SK-N-SH (cell line): Measurements from ENCODE around the gene C2orf15. TPM values are rescaled to one million over a fixed set of nuclear protein-coding genes. Genes with fewer than 3 reads are reported as not detected.
A peak's percentile ranks its signal among the peaks of the same experiment; 100 is the strongest.
"Not testable (repeated sequence)": the region's sequence is repeated elsewhere in the genome, so short reads cannot be mapped to it uniquely, and the experiment has no call there.

Experiments
- CTCF ChIA-PET: fragments of 300-600, 350-600 bp; formaldehyde crosslinking; extraction: SDS; loops from one replicate; lab custom pipeline; 2021; lab: Yijun Ruan, JAX
- POLR2A ChIA-PET: fragments of 350-600 bp; sonication (Branson Sonifier 250); formaldehyde crosslinking; extraction: SDS; loops from one replicate; lab custom pipeline; 2020; ENCODE audit warnings: antibody characterized with exemption, inconsistent platforms; lab: Yijun Ruan, JAX
- DNase-seq: peaks from one replicate; pipeline ENCODE4 v3.0.0; 2012
- H2AFZ ChIP-seq: fragments of 200-600 bp; sonication (generic); 2 replicates; pipeline ENCODE4 v1.8.1; 2016; ENCODE audit warnings: antibody characterized with exemption, mild to moderate bottlenecking, low read depth
- H3F3A ChIP-seq: fragments of 200-600 bp; sonication (generic); replicated peaks from 2 replicates; pipeline ENCODE3; 2016; ENCODE audit warnings: antibody characterized with exemption, mild to moderate bottlenecking; ENCODE audit not compliant: insufficient read depth
- H3K27ac ChIP-seq, 2 experiments: fragments of 200-500 bp in 1 of 2; fragments of 200-600 bp in 1 of 2; sonication (Bioruptor generic) in 1 of 2; sonication (generic), shearing (Covaris generic) in 1 of 2; 2 replicates each; pipeline versions ENCODE4 v1.5.1 to v1.6.1; 2014 to 2016; ENCODE audit warnings: low read depth in 2 of 2, inconsistent platforms in 1 of 2, low read length in 1 of 2, mild to moderate bottlenecking in 1 of 2, mixed read lengths in 1 of 2
- H3K27me3 ChIP-seq: fragments of 200-600 bp; sonication (generic), shearing (Covaris generic); 2 replicates; pipeline ENCODE4 v1.6.1; 2016; ENCODE audit warnings: mixed run types; ENCODE audit not compliant: insufficient read depth
- H3K36me3 ChIP-seq, 2 experiments: fragments of 200-500 bp in 1 of 2; fragments of 200-600 bp in 1 of 2; sonication (Bioruptor generic) in 1 of 2; sonication (generic) in 1 of 2; replicated peaks in 1 of 2; 2 replicates each; pipeline versions ENCODE3 to v1.5.1; 2014 to 2016; ENCODE audit warnings: low read length in 1 of 2, mild to moderate bottlenecking in 1 of 2; ENCODE audit not compliant: insufficient read depth in 2 of 2, control insufficient read depth in 1 of 2
- H3K4me1 ChIP-seq, 2 experiments: fragments of 200-500 bp in 1 of 2; fragments of 200-600 bp in 1 of 2; sonication (Bioruptor generic) in 1 of 2; sonication (generic), shearing (Covaris generic) in 1 of 2; 2 replicates each; pipeline versions ENCODE4 v1.5.1 to v1.6.1; 2014 to 2016; ENCODE audit warnings: low read depth in 1 of 2, low read length in 1 of 2, mixed run types in 1 of 2; ENCODE audit not compliant: insufficient read depth in 2 of 2, control insufficient read depth in 1 of 2
- H3K4me2 ChIP-seq: fragments of 200-600 bp; sonication (generic), shearing (Covaris generic); 2 replicates; pipeline ENCODE4 v1.6.1; 2017; ENCODE audit warnings: mixed run types
- H3K4me3 ChIP-seq, 2 experiments: fragments of 200-500 bp in 1 of 2; fragments of 200-600 bp in 1 of 2; sonication (Bioruptor generic) in 1 of 2; sonication (generic), shearing (Covaris generic) in 1 of 2; 2 replicates each; pipeline versions ENCODE4 v1.5.1 to v1.8.1; 2014 to 2016; ENCODE audit warnings: low read depth in 2 of 2, inconsistent platforms in 1 of 2, low read length in 1 of 2, mild to moderate bottlenecking in 1 of 2, mixed read lengths in 1 of 2, moderate library complexity in 1 of 2
- H3K79me2 ChIP-seq: fragments of 200-600 bp; sonication (generic); 2 replicates; pipeline ENCODE4 v1.8.1; 2017; ENCODE audit warnings: mild to moderate bottlenecking; ENCODE audit not compliant: insufficient read depth
- H3K9ac ChIP-seq: fragments of 200-600 bp; sonication (generic); 2 replicates; pipeline ENCODE4 v1.6.1; 2017; ENCODE audit warnings: mixed run types
- H3K9me2 ChIP-seq: fragments of 200-600 bp; sonication (generic); 2 replicates; pipeline ENCODE4 v1.6.1; 2017; ENCODE audit warnings: mixed run types
- H3K9me3 ChIP-seq: fragments of 200-600 bp; sonication (generic); 2 replicates; pipeline ENCODE4 v1.6.1; 2017; ENCODE audit warnings: mixed run types, mild to moderate bottlenecking, moderate library complexity
- H4K20me1 ChIP-seq: fragments of 200-600 bp; sonication (generic); 2 replicates; pipeline ENCODE4 v1.6.1; 2017; ENCODE audit warnings: mild to moderate bottlenecking, mixed run types; ENCODE audit not compliant: insufficient read depth
- CTCF ChIP-seq: fragments of 200-600 bp; sonication (generic); IDR thresholded peaks from 2 replicates; pipeline ENCODE4 v1.6.1; 2017; ENCODE audit warnings: antibody characterized with exemption, mild to moderate bottlenecking, moderate library complexity
- EZH2phosphoT487 ChIP-seq: fragments of 200-600 bp; sonication (generic); IDR thresholded peaks from 2 replicates; pipeline ENCODE4 v1.6.1; 2017; ENCODE audit warnings: low read depth, mixed run types, mild to moderate bottlenecking, antibody characterized with exemption, moderate library complexity, borderline replicate concordance
- GABPA ChIP-seq: IDR thresholded peaks from 2 replicates; pipeline ENCODE4 v1.4.0; 2012; ENCODE audit warnings: low read depth, mild to moderate bottlenecking
- NFIC ChIP-seq: IDR thresholded peaks from 2 replicates; pipeline ENCODE4 v1.4.0; 2012; ENCODE audit warnings: borderline replicate concordance
- TCF12 ChIP-seq: IDR thresholded peaks from 2 replicates; pipeline ENCODE4 v1.4.0; 2012
- USF1 ChIP-seq: IDR thresholded peaks from 2 replicates; pipeline ENCODE4 v1.4.0; 2012; ENCODE audit warnings: low read depth, borderline replicate concordance
- USF2 ChIP-seq: fragments of 150-350 bp; IDR thresholded peaks from 2 replicates; pipeline ENCODE4 v1.6.1; 2017; ENCODE audit warnings: antibody characterized with exemption, low read length, low read depth, borderline replicate concordance
- WGBS: methylation state at CpG from one replicate; pipeline ENCODE4 v1.1.6; 2017; ENCODE audit warnings: low lambda C conversion rate; 5-methylcytosine and 5-hydroxymethylcytosine counted together
- polyA plus RNA-seq, 3 experiments: library from polyadenylated mRNA; depleted of rRNA; stranded (reverse); fragments of >200 nt; gene quantifications; 2 replicates each; pipeline ENCODE4 v1.2.3, GENCODE V29; 2012

C2orf15 gene
- polyA plus RNA-seq, 1 of the 3 experiments (the other 2 are of a cell fraction) = 0.25 TPM

- Histone ChIP-seq H3F3A (no peaks in the 10 kb centered on the region), H3K27me3 (no peaks in the 10 kb centered on the region), H4K20me1 (peaks cover 2% of the 10 kb centered on the region; the same call in 1 of the 2 replicates), H3K9me2 (no peaks in the 10 kb centered on the region), H3K9me3 (no peaks in the 10 kb centered on the region), H3K36me3 (peaks cover 25 to 38% of the 10 kb centered on the region in 2 experiments), H3K9ac (no peak overlapping the region), H3K4me1 (no peaks in the 10 kb centered on the region), H3K4me2 (no peak overlapping the region), H2AFZ (no peak overlapping the region), H3K4me3 (no peak overlapping the region), H3K27ac (no peak overlapping the region)
- ChIA-PET POLR2A (no interaction called here), CTCF (interaction anchor here (0.9 kb wide), 1 partner anchor 147 kb away, joined by 3 read pairs; the partner anchor contains the start of gene EIF5B)
- 60% methylated on average over 1 of the region's 1 CpG for whole genome bisulfite sequencing
- DNase-seq = no peak
- TF ChIP-seq USF1 = no peak
- TF ChIP-seq CTCF = peak; percentile 33; the same call in 1 of the 2 replicates
- TF ChIP-seq, all 33 proteins: peak for 1
- peaks cover 55% of the 10 kb centered on the region for H3K79me2 ChIP-seq
These were observed 49.0 kb downstream of the C2orf15 start for GRCh38 chr2:99190548-99190947.

- H3K4me2 ChIP-seq, H3K4me3 ChIP-seq, POLR2A ChIA-PET, H3F3A ChIP-seq, H3K9ac ChIP-seq, H4K20me1 ChIP-seq, CTCF ChIA-PET, H3K27me3 ChIP-seq, H3K9me2 ChIP-seq, H3K4me1 ChIP-seq, H2AFZ ChIP-seq, H3K9me3 ChIP-seq, DNase-seq, H3K27ac ChIP-seq: not testable (repeated sequence)
- Histone ChIP-seq H3K79me2 (peaks cover 37% of the 10 kb centered on the region), H3K36me3 (peaks cover 35 to 54% of the 10 kb centered on the region in 2 experiments)
- WGBS = 97% methylated on average over 4 of the region's 4 CpGs
These were observed 50.9 kb downstream of the C2orf15 start for GRCh38 chr2:99192364-99192763.

GRCh38 chr2:99198103-99198841 is 56.8 kb downstream of the C2orf15 start:
- DNase-seq = no peak

More at GRCh38 chr2:99198103-99198841, 56.8 kb downstream of the C2orf15 start:
- peaks cover 31 to 41% of the 10 kb centered on the region in 2 experiments for H3K36me3 ChIP-seq
- no peak overlapping the region for H2AFZ ChIP-seq
- H3K27me3 ChIP-seq = no peaks in the 10 kb centered on the region
- H3F3A ChIP-seq = no peaks in the 10 kb centered on the region
- no peak overlapping the region for H3K27ac ChIP-seq
- TF ChIP-seq GABPA = no peak
- TF ChIP-seq USF2 = no peak
- no peak for TF ChIP-seq USF1
- TF ChIP-seq TCF12 = no peak
- TF ChIP-seq NFIC = no peak
- TF ChIP-seq EZH2phosphoT487 = no peak
- TF ChIP-seq, all 33 proteins: peak for 0
- Histone ChIP-seq H3K79me2 (no peaks in the 10 kb centered on the region), H3K4me3 (no peak overlapping the region), H4K20me1 (no peaks in the 10 kb centered on the region), H3K9ac (no peak overlapping the region), H3K4me2 (no peak overlapping the region), H3K9me2 (no peaks in the 10 kb centered on the region), H3K9me3 (no peaks in the 10 kb centered on the region), H3K4me1 (no peaks in the 10 kb centered on the region)
- 96% methylated on average over 6 of the region's 6 CpGs for WGBS
- POLR2A ChIA-PET = no interaction called here
- CTCF ChIA-PET = interaction anchor here (1.5 kb wide), 1 partner anchor 18 kb away, joined by 4 read pairs; the partner anchor contains the start of genes MITD1 and MRPL30
